Left forelimb (tissue), 1 donor: ENCODE measurements around the gene MAST2.
"Not testable (repeated sequence)": the region's sequence is repeated elsewhere in the genome, so short reads cannot be mapped to it uniquely, and the experiment has no call there.

Experiments
- DNase-seq: peaks from one replicate; pipeline ENCODE4 v3.0.0-alpha.2; 2018; ENCODE audit warnings: low spot score

The MAST2 gene

DNA sequence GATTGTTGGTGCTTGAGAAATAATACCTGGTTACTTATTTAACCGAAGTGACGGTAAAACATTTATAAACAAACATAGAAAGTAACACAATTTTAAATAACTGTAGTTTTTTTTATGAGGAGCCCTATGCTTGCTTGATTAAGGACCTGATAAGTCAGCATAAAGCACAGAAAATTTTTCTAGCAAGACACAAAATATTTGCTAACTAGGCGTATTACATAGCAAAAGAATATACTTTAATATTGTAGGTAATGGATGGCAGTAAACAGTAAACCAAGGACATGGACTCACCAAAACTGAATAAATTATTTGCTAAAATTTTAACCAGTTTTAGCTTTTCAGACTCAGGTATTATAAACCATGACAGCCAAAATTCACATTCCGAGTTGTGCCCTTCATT lies 90.9 kb downstream of the MAST2 start:
- no peak for DNase-seq

DNA sequence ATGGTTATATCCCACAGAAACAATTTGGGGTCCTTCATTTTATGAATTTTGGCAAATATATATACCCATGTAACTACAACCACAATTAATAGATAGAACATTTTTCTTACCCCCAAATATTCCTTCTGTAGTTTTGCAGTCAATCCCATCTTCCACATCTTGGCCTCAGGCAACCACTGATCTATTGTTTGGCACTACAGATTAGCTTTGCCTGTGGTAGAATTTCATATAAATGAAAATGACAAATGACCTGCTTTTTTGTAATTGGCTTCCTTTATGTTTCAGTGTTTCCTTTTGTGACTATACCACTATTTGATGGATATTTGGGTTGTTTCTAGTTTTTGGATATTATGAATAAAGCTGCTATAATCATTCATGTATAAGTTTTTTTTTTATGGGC lies 91.5 kb downstream of the MAST2 start:
- DNase-seq, result no peak

DNA sequence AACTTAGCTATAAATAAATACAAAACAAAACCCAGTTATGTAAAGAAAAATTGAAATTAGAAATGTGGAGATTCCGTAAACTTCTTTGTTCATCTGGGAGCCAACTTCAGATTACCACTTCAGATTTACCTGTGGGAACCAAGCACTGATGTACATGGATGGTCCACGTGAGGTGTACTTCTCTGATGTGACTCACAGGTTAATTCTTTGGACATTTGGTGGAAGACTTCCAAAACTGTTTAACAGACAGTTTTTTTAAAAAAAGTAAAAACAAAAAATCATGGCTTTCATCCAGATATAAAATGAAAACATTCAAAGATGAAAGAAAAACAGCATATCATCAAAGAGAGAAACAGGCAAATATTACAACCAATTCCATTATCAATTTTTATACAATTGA lies 92.0 kb downstream of the MAST2 start:
- DNase-seq, result no peak

DNA sequence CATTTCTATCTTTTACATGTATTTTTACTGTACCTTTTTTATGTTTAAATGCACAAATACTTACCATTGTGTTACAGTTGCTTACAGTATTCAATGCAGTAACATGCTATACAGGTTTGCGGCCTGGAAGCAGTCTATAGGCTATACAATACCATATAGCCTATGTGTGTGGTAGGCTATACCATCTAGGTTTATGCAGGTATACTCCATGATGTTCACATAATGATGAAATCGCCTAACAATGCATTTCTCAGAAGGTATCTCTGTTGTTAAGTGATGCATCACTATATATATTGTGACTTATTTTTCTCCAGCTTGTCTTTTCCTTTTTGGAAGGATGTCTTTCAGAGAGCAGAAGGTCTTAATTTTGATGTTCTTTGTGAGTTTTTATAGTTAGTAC lies 103.5 kb downstream of the MAST2 start:
- no peak for DNase-seq

DNA sequence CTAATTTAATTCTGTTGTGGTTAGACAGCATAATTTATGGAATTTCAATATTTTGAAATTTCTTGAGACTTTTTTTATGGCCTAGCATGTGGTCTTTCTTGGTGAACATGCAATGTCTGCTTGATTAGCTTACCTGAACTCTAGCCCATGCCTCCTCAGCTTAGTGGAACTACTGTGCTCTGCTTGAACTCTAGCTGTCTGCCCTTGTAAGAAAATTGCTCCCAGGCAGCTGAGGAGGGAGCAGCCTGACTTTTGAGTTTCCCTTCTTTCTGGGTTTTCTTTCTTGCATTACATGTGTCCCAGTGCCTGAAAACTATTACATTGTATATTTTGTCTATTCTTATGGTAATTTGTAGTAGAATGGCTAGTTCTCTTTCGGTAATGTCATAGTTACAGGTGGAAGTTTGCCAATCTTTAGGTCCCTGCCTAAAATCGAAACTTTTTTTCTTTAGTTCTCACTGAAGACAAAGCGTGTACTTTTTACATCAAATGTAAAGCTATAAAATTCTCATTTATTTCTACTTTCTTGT lies 105.3 kb downstream of the MAST2 start:
- no peak for DNase-seq

DNA sequence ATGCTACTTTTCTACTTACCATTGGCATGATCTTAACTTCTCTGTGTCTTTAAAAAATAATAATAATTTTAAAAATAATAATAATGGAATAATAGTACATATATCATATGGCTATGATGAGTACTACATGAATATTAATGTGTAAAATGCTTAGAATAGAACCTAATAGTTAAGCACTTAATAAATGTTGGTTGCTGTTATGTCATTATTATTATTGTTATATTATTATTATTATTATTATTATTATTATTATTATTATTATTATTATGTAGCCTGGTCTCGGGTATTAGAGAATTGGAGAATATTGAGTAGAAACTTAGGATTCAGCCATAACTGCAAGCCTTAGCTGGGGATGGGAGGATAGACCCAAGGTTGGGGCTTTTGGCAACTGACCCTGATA lies 108.2 kb downstream of the MAST2 start:
- DNase-seq, result no peak

DNA sequence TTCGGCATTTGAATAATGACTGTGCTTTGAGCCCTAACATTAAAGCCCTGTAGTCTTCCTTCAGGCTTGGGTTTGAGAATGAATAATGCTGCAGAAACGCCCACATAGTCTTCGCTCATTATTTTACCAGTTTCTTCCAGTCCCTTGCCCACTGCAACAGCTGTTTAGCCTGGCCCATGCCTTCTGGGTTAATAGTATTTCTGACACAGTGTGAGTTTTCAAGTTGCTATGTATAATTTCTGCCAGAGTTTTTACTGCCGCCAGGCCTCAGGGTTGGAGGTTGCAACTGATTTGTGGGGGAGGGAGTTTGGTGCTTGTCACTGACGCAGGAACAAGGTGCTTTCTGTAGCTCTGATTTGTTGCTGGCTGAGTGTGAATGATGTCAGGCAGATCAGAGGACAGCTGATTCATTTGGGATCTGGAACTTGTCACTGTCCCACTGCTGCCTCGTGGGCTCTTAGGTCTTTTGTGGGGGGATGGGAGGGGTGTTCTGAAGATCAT lies 109.8 kb downstream of the MAST2 start:
- DNase-seq, result no peak

DNA sequence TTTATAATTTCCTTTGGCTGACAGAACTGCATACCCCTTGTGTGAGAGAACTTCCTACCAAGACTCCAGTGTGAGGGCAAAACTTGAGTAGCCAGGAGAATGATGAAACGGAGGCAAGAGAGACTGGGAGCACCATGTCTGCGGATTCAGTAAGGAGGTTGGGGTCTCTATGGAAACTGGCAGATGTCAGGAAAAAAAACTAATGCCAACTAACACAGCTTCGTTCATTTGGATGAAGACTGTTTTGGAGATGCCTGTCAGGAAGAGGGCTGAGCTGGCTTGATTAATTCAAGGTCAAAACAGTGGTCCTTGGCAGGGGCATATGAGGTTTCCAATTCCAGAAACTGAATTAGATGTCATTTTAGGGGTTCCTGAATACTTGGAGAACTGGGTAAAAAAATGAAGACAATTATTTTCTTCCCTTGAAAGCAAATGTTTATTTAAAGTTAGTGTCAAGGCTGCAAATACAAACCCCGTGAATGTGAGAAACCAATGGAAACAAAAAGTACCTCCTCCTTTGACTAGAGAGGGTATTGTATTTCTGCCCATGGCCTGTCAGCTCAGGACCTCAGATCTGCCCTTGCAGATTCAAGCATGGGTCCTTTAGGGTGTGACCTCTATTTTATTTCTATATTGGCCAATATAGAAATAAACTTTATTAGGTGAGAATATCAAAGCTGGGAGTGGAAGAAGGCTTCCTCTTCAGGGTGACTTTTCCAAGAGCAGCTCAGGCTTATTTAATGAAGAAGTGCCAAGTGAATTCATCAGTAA lies 110.5 kb downstream of the MAST2 start:
- DNase-seq, result no peak

DNA sequence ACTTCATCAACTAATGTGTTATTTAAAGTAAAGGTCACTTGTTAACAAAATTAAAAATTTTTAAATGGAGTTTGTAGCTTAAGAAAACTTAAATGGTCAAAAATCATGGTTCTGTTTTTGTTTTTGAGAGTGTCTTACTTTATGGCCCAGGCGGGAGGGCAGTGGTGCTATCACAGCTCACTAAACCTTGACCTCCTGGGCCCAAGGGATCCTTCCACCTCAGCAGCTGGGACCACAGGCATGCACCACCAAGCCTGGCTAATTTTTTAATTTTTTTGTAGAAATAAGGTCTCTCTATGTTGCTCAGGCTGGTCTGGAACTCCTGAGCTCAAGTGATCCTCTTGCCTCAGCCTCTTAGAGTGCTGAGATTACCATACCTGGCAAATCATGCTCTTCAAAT lies 111.4 kb downstream of the MAST2 start:
- DNase-seq, result no peak

DNA sequence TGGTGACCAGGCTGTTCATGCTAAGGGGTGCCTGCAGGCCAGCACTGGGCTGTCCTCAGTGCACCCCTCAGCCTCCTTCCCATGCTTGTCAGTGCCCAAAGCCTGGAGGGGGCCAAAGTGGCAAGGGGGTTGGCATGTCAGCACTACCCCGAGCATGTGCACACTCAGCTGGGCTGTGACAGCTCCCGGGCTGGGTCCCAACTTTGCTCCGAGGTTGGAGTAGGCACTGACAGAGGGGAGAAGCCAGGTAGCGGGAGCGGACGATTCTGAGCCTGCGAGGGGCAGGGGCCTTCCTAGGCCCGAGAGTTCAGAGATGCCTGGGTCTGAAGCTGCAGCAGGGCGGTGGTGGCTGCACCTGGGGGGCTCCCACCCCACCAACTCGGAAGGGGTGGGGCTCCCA lies 119.0 kb downstream of the MAST2 start:
- DNase-seq, result no peak

DNA sequence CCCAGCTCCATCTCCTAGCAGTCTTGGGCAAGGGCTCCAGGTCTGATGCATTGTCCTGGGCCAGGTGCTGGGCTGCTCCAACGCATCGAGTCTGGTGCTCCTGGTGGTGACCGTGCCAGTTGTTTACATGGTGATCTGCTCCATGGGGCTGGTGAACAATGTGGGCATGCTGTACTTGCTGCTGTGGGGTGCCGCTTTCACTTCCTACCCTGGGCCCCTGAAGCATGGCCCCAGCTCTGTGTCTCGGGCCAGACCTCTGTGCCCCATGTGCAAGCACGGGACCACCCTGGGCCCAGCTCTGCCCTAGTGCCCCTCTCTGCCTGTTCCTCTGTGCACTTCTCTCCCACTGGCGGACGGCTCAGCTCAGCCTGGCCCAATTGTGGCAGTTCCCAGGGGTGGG lies 119.4 kb downstream of the MAST2 start:
- no peak for DNase-seq

DNA sequence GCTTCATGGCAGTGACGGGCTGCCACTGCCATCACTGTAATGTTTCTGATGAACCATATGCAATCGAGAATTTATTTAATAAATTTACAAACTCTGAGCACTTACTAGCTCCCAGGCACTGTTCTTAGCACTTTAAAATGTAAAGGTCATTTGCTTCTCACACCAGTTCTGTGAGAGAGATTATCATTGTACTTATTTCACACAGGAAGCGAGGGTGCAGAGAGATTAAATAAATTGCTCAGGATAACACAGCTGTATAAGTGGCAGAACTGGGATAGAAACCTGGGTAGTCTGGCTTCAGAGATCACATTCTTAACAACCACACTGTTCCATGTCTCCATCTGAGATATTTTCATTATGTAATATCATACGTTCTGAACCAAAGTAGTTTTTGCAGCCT lies 119.9 kb downstream of the MAST2 start:
- DNase-seq, result no peak

DNA sequence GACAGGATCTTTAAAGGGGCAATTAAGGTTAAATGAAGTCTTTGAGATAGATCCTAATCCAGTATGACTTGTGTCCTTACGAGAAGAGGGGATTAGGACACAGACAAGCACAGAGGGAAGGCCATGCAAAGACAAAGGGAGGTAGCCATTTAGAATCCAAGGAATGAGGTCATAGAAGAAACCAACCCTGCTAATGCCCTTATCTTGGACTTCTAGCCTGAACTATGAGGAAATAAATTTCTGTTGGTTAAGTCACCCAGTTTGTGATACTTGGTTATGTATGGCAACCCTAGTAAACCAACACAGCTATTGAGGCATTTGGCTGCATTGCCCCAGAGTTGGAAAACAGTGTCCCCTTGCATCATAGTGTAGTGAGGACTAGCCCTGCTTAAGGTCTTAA lies 121.3 kb downstream of the MAST2 start:
- no peak for DNase-seq

DNA sequence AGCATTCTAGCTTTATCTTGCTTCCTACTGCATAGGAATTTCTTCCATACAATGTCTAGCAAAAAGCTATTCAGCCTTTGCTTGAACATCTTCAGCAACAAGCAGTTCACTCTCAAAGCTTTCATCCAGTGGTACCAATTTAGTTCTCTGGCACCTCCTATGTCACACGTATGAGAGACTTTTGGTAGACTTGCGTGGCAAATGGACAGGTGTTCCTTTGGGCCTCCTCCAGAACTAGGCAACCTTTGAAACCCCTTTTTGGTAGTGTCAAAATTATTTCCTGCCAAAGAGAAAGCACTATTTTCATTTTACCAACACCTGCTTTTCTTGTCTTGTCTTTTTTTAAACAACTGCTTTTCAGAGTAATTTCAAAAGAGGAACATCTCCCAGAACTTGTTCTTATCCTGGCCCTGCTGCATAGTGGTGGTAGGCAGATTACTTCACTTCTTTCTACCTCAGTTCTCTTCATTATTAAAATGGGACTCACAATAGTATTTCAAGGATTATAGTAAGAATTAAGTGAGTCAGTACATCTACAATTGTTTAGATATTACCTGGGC lies 122.4 kb downstream of the MAST2 start:
- DNase-seq, result no peak

DNA sequence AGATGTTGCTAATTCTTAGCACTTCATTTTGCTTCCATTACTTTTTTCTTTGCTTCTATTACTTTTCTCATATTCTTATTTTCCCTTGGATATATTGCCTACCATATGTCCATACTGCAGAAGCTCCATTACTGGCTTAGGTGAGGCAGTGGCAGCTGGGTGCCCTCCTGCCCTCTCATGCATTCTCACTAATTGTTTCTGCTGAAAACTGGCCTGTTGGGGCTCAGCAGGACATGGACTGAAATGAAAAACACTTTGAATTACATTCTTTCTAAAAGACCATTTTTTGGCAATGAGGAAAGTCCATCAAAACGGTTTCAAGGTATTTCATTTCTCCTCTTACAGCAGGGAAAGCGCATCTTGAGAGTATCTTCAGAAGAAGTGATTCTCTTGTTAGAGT lies 122.9 kb downstream of the MAST2 start:
- DNase-seq, result no peak

DNA sequence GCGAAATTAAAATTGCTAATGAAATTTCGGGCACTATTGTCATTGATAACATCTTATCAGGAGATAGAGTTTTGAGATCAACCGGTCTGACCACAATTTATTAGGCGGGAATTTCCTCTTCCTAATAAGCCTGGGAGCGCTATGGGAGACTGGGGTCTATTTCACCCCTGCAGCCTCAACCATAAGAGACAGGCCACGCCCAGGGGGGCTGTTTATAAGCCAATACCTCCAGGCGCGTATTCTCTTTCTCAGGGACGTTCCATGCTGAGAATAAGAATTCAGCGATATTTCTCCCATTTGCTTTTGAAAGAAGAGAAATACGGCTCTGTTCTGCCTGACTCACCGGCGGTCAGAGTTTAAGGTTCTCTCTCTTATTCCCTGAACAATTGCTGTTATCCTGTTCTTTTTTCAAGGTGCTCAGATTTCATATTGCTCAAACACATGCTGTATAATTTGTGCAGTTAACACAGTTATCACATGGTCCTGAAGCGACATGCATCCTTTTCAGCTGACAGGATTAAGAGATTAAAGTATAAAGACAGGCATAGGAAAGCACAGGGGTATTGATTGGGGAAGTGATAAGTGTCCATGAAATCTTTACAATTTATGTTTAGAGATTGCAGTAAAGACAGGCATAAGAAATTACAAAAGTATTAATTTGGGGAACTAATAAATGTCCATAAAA lies 124.0 kb downstream of the MAST2 start:
- DNase-seq, result not testable (repeated sequence)

DNA sequence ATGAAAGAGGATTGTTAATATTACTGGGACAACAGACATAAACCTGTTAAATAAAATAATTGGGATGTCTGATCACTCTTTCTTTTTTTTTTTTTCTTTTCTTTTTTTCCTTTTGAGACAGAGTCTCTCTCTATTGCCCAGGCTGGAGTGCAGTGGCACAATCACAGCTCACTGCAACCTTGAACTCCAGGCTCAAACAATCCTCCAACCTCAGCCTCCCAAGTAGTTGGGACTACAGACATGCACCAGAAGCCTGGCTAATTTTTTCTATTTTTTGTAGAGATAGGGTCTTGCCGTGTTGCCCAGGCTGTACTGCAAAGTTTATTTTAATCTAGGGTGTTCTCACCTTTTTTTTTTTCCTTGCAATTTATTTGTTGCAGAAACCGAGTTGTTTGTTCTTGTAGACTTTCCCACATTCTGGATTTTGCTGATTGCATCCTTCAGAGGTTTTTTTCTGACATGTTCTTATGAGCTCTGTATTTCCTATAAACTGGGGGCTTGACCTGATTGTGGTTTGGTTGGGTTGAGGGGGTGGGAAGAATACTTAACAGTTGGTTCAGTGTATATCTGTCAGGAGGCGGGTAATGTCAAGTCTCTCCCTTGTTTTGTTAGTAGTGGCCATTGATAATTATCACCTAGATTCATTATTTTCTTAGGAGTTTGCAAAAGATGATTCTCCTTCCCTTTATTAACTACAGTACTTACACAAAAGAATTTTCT lies 125.2 kb downstream of the MAST2 start:
- DNase-seq, result no peak

DNA sequence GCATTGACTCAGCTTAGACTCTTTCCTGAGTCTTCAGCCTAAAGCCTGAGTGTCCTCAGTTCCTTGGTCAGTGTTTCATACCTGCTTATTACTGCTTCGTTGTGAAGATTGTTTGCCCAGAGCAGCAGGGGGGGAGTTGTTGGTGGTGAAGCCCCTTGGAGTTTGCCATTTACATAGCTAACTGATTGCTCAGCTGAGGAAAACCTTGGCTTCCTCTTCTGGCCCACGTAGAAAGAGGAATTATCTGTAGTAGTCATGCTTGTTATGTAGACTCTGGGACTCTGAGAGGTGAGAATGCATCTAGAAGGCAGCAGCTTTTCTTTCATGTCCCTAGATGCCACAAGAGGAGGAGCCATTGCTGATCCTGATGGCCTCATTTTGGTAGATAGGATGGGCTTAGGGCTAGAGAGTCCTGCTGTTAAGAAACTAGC lies 125.9 kb downstream of the MAST2 start:
- no peak for DNase-seq

DNA sequence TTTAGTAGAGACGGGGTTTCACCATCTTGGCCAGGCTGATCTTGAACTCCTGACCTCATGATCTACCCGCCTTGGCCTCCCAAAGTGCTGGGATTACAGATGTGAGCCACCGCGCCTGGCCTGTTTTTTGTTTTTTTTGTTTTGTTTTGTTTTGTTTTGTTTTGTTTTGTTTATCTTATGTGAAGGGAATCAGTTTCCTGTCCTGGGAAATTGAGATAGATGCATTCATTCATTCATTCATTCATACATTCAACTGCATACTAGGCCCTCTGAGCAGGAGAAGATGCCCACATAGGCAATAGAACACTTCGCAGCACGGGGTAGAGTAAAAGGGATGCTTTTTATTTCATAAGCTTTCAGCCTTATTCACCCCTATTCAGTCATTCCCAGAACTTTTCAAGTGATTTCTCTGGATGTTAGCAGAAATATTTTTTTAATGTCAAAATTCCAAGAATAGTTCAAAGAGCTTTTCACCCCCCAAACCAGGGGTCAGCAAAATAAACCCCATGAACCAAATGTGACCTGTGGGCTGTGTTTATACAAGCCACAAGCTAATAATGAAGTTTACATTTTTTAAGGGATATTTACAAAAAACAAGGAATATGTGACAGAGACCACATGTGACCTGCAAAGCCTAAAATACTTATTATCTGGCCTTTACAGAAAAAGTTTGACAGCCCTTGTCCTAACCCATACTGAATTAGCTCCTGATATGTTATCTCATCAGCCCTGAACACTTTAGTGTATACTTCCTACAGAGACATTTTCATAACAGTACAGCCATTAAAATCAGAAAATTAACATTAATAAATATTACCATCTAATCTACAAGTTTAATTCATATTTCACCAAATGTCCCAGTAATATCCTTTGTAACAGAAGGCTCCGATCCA lies 127.1 kb downstream of the MAST2 start:
- DNase-seq, result no peak

DNA sequence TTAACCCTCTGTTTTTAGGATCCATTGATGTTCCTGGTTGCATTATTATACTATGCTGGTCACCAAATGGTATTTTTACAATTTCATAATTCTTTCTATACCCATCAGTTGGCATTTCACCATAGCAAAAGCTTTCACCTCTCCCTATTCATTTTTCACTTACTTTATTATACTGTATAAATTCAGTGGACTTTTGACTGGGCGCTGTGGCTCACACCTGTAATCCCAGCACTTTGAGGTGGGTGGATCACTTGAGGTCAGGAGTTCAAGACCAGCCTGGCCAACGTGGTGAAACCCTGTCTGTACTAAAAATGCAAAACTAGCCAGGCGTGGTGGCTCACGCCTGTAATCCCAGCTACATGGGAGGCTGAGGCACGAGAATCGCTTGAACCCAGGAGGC lies 128.8 kb downstream of the MAST2 start:
- DNase-seq, result not testable (repeated sequence)

DNA sequence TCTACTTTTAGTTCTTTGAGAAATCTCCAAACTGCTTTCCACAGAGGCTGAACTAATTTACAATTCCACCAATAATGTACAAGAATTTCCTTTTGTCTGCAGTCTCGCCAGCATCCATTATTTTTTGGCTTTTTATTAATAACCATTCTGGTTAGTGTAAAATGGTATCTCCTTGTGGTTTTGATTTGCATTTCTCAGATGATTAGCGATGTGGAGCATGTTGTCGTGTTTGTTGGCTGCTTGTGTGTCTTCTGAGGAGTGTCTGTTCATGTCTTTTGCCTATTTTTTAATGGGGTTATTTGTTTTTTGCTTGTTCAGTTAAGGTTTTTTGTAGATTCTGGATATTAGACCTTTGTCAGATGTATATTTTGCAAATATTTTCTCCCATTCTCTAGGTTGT lies 131.5 kb downstream of the MAST2 start:
- no peak for DNase-seq
